ENCODE data around the gene TCAIM. TPM values are rescaled to one million over a fixed set of nuclear protein-coding genes. Genes with fewer than 3 reads are reported as not detected.

TCAIM gene
- total RNA-seq, 2 donors from 2014 or later, result 23.2 to 26.3 TPM

- H3K27ac ChIP-seq (ENCODE audit: low read depth, low read length), result peak overlapping the region; percentile 95
- peak overlapping the region; percentile 66 for H3K9ac ChIP-seq (ENCODE audit: extremely low read depth, low read length, poor library complexity, severe bottlenecking)
- H3K36me3 ChIP-seq (ENCODE audit: control insufficient read depth, insufficient read depth, low read length), result no peaks in the 10 kb centered on the region
- peak overlapping the region; percentile 97 for H3K27ac Mint-ChIP-seq
- peak; percentile 34 for TF ChIP-seq CTCF (conservative IDR thresholded peaks at IDR 0.05)
- H3K27me3 Mint-ChIP-seq (ENCODE audit: insufficient read depth), result peaks cover 4% of the 10 kb centered on the region
- H3K9me3 Mint-ChIP-seq, result no peaks in the 10 kb centered on the region
- H3K4me3 ChIP-seq (ENCODE audit: low read length), result peak overlapping the region; percentile 95
- peaks cover 21% of the 10 kb centered on the region for H3K4me1 Mint-ChIP-seq
- H3K36me3 Mint-ChIP-seq (ENCODE audit: low read depth), result peaks cover 2% of the 10 kb centered on the region
- peak overlapping the region; percentile 88 for H3K4me3 Mint-ChIP-seq
- no peak for DNase-seq
- 0% methylated on average over 15 of the region's 15 CpGs for WGBS, 2 experiments (ENCODE audit: insufficient coverage in 1 of 2, insufficient read length in 1 of 2)
- H3K4me1 ChIP-seq (ENCODE audit: control insufficient read depth, insufficient read depth, low read length), result peaks cover 3% of the 10 kb centered on the region
- H3K27me3 ChIP-seq (ENCODE audit: control insufficient read depth, insufficient read depth, low read length, poor library complexity, severe bottlenecking), result no peaks in the 10 kb centered on the region
- no peaks in the 10 kb centered on the region for H3K9me3 ChIP-seq (ENCODE audit: control insufficient read depth, low read length)
Observed at GRCh38 chr3:44338828-44339127, 212 bp downstream of the TCAIM start.

- WGBS, 2 experiments (ENCODE audit: insufficient coverage in 1 of 2, insufficient read length in 1 of 2), result 33 to 46% methylated on average over 6 to 10 of the region's 11 CpGs
- no peak for DNase-seq
- H3K27me3 Mint-ChIP-seq (ENCODE audit: insufficient read depth), result peaks cover under 1% of the 10 kb centered on the region
- peak overlapping the region; percentile 97 for H3K27ac Mint-ChIP-seq
- H3K4me1 ChIP-seq (ENCODE audit: control insufficient read depth, insufficient read depth, low read length), result peaks cover 3% of the 10 kb centered on the region
- peak overlapping the region; percentile 88 for H3K4me3 Mint-ChIP-seq
- H3K9me3 Mint-ChIP-seq, result peaks cover 4% of the 10 kb centered on the region
- no peaks in the 10 kb centered on the region for H3K27me3 ChIP-seq (ENCODE audit: control insufficient read depth, insufficient read depth, low read length, poor library complexity, severe bottlenecking)
- H3K36me3 ChIP-seq (ENCODE audit: control insufficient read depth, insufficient read depth, low read length), result no peaks in the 10 kb centered on the region
- TF ChIP-seq CTCF (conservative IDR thresholded peaks at IDR 0.05), result no peak
- peaks cover 2% of the 10 kb centered on the region for H3K36me3 Mint-ChIP-seq (ENCODE audit: low read depth)
- peak overlapping the region; percentile 66 for H3K9ac ChIP-seq (ENCODE audit: extremely low read depth, low read length, poor library complexity, severe bottlenecking)
- H3K9me3 ChIP-seq (ENCODE audit: control insufficient read depth, low read length), result peaks cover 2% of the 10 kb centered on the region
- H3K27ac ChIP-seq (ENCODE audit: low read depth, low read length), result peak overlapping the region; percentile 95
- peaks cover 21% of the 10 kb centered on the region for H3K4me1 Mint-ChIP-seq
- H3K4me3 ChIP-seq (ENCODE audit: low read length), result peak overlapping the region; percentile 95
Observed at GRCh38 chr3:44339181-44340057, 853 bp downstream of the TCAIM start.

- no peak overlapping the region for H3K9ac ChIP-seq (ENCODE audit: extremely low read depth, low read length, poor library complexity, severe bottlenecking)
- peak overlapping the region; percentile 95 for H3K4me3 ChIP-seq (ENCODE audit: low read length)
- no peak overlapping the region for H3K27ac ChIP-seq (ENCODE audit: low read depth, low read length)
- H3K36me3 Mint-ChIP-seq (ENCODE audit: low read depth), result peaks cover 2% of the 10 kb centered on the region
- H3K27me3 ChIP-seq (ENCODE audit: control insufficient read depth, insufficient read depth, low read length, poor library complexity, severe bottlenecking), result no peaks in the 10 kb centered on the region
- TF ChIP-seq CTCF (conservative IDR thresholded peaks at IDR 0.05), result no peak
- H3K4me1 ChIP-seq (ENCODE audit: control insufficient read depth, insufficient read depth, low read length), result peaks cover 3% of the 10 kb centered on the region
- H3K4me3 Mint-ChIP-seq, result peak overlapping the region; percentile 88
- H3K4me1 Mint-ChIP-seq, result peaks cover 21% of the 10 kb centered on the region
- no peaks in the 10 kb centered on the region for H3K27me3 Mint-ChIP-seq (ENCODE audit: insufficient read depth)
- H3K27ac Mint-ChIP-seq, result no peak overlapping the region
- DNase-seq, result no peak
- no peaks in the 10 kb centered on the region for H3K36me3 ChIP-seq (ENCODE audit: control insufficient read depth, insufficient read depth, low read length)
- peaks cover 7% of the 10 kb centered on the region for H3K9me3 Mint-ChIP-seq
- peaks cover 4% of the 10 kb centered on the region for H3K9me3 ChIP-seq (ENCODE audit: control insufficient read depth, low read length)
- WGBS, 2 experiments (ENCODE audit: insufficient coverage in 1 of 2, insufficient read length in 1 of 2), result 90 to 100% methylated on average over 2 to 3 of the region's 3 CpGs
Observed at GRCh38 chr3:44340058-44340395, 1.5 kb downstream of the TCAIM start.
